GM18505 (cell line): Measurements from ENCODE around the gene CYSTM1.

ENCODE experiments used
- ATAC-seq: cut with Tn5 transposase; IDR thresholded peaks from one replicate; pipeline ENCODE4 v1.9.1; 2021; ENCODE audit not compliant: unreplicated experiment
- POLR2A ChIP-seq: IDR thresholded peaks from 4 replicates; pipeline ENCODE4 v1.6.1; 2011; ENCODE audit warnings: borderline replicate concordance; ENCODE audit not compliant: insufficient read depth, insufficient read length; ENCODE audit errors: extremely low read depth

CYSTM1 gene

DNA sequence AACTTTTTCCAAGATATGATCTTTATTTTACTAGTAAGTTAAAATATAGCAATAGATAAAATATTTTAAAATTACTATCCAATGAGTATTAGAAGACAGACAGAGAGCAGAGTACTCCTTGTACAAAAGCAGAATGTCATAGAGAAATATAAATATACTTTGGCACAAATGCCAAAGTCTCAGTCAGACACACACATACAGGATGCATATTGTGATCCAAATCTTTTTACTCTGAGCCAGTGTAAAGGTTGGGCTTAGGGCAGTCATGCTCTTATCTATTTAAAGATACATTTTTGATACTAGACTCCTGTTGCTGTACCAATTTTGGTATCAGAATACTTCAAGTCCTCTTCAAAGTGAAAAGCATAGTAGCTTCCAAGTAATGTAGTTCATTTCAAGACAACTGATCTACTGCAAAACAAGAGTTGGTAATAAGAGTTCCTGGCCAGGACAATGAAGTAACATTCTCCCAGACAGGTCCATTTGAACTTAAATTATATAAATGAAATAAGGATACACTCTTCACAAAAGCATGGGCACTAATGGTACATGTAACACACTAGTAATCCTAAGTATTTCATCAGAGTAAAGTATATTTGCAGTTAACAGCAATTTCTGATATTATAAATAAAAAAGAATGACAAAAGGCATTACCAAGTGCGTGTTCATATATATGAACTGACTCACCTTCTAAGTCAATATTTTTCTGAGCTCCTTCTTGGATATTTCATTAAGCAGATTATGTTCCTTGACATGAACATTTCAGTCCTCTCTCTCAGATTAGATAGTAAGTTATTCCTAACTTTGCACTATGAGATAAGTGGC, 117.4 kb downstream of the CYSTM1 start:
- no peak for ATAC-seq
- no peak for TF ChIP-seq POLR2A
